Measurements from ENCODE around the gene CHD5.
A peak's percentile ranks its signal among the peaks of the same experiment; 100 is the strongest.

CHD5 gene

GRCh38 chr1:6134206-6134605 is 45.9 kb downstream of the CHD5 start:
- DNase-seq (ENCODE audit: low read depth in 2 of 2): no peak

GRCh38 chr1:6133146-6133895 is 46.8 kb downstream of the CHD5 start:
- DNase-seq (ENCODE audit: low read depth in 2 of 2): no peak

- no peak for DNase-seq (ENCODE audit: low read depth in 2 of 2)
These were observed 48.6 kb downstream of the CHD5 start for GRCh38 chr1:6131561-6131960.

GRCh38 chr1:6130596-6130995 is 49.5 kb downstream of the CHD5 start:
- no peak for DNase-seq (ENCODE audit: low read depth in 2 of 2)

- no peak for DNase-seq (ENCODE audit: low read depth in 2 of 2)
These were observed 50.1 kb downstream of the CHD5 start for GRCh38 chr1:6130036-6130435.

- DNase-seq (ENCODE audit: low read depth in 2 of 2): no peak
These were observed 50.8 kb downstream of the CHD5 start for GRCh38 chr1:6129313-6129712.

- DNase-seq (ENCODE audit: low read depth in 2 of 2): no peak
These were observed 51.6 kb downstream of the CHD5 start for GRCh38 chr1:6128276-6129081.

GRCh38 chr1:6127587-6128163 is 52.4 kb downstream of the CHD5 start:
- peak; percentile 24 to 54 for DNase-seq (ENCODE audit: low read depth in 2 of 2)

- DNase-seq (ENCODE audit: low read depth in 2 of 2): no peak
These were observed 53.5 kb downstream of the CHD5 start for GRCh38 chr1:6126521-6127067.

GRCh38 chr1:6126028-6126427 is 54.1 kb downstream of the CHD5 start:
- DNase-seq (ENCODE audit: low read depth in 2 of 2): no peak

GRCh38 chr1:6125366-6125765 is 54.8 kb downstream of the CHD5 start:
- DNase-seq (ENCODE audit: low read depth in 2 of 2): no peak

- DNase-seq (ENCODE audit: low read depth in 2 of 2): no peak
These were observed 55.3 kb downstream of the CHD5 start for GRCh38 chr1:6124746-6125365.

- DNase-seq (ENCODE audit: low read depth in 2 of 2): no peak
These were observed 55.8 kb downstream of the CHD5 start for GRCh38 chr1:6124341-6124740.

- DNase-seq (ENCODE audit: low read depth in 2 of 2): no peak
These were observed 56.3 kb downstream of the CHD5 start for GRCh38 chr1:6123816-6124215.

GRCh38 chr1:6123083-6123482 is 57.0 kb downstream of the CHD5 start:
- no peak for DNase-seq (ENCODE audit: low read depth in 2 of 2)

GRCh38 chr1:6121651-6122370 is 58.3 kb downstream of the CHD5 start:
- DNase-seq (ENCODE audit: low read depth in 2 of 2): no peak

GRCh38 chr1:6121021-6121421 is 59.1 kb downstream of the CHD5 start:
- no peak for DNase-seq (ENCODE audit: low read depth in 2 of 2)

- no peak for DNase-seq (ENCODE audit: low read depth in 2 of 2)
These were observed 61.7 kb downstream of the CHD5 start for GRCh38 chr1:6118415-6118814.

- no peak for DNase-seq (ENCODE audit: low read depth in 2 of 2)
These were observed 62.5 kb downstream of the CHD5 start for GRCh38 chr1:6117624-6118023.

GRCh38 chr1:6117064-6117463 is 63.1 kb downstream of the CHD5 start:
- DNase-seq (ENCODE audit: low read depth in 2 of 2): no peak

- DNase-seq (ENCODE audit: low read depth in 2 of 2): no peak
These were observed 64.0 kb downstream of the CHD5 start for GRCh38 chr1:6116137-6116536.
